ENCODE results near the gene FEZ2.

The FEZ2 gene

GRCh38 chr2:36594849-36595248 lies 3.1 kb downstream of the FEZ2 start:
- TF ChIP-seq CTCF (IDR thresholded peaks at IDR 0.05; ENCODE audit: extremely low read depth, insufficient read depth, missing control alignments) = no peak
- DNase-seq (ENCODE audit: low spot score) = no peak
- in situ Hi-C loops (cut with MboI; ENCODE audit: low pct_unique_long_range_greater_than_20kb, low sequenced_read_pairs, unreplicated experiment) = no loop called here

DNA sequence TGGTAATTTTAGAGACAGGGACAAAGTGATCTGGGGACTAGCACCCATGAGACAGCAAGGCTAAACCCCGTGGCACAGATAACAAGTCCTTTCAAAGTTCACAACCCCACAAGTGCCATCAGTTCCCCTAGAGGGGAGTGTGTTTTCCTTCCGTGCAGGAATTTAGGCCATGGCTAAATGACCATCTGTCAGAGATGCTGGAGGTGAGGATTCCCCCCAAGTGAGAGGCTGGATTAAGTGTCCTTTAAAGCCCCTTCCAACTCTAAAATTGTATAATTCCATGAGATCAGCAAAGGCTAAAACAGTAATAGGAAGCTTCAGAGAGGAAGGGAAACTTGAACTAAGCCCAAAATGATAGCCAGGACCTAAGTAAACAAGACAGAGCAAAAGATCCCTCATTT lies 8.7 kb downstream of the FEZ2 start:
- in situ Hi-C loops (cut with MboI; ENCODE audit: low pct_unique_long_range_greater_than_20kb, low sequenced_read_pairs, unreplicated experiment) = no loop called here
- no peak for DNase-seq (ENCODE audit: low spot score)
- no peak for TF ChIP-seq CTCF (IDR thresholded peaks at IDR 0.05; ENCODE audit: extremely low read depth, insufficient read depth, missing control alignments)

DNA sequence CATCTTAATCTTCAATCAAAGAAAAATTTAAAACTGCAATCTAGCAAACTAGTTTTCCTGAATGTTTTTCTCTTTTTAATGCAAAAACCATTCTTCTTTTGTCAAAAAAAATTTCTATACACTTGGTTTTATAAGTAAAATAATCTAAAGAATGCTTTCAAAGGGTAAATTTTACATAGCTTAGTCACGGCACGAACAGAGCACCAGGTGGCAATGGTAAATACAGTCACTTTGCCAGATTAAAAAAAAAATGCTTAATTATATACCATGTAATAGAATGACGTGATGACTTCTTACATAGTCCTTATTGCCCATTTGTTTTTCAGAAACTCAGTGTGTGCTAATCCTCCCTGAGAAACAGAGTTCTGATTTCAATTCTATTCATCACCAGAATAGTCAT lies 10.4 kb downstream of the FEZ2 start:
- TF ChIP-seq CTCF (IDR thresholded peaks at IDR 0.05; ENCODE audit: extremely low read depth, insufficient read depth, missing control alignments) = no peak

GRCh38 chr2:36587101-36587500 lies 10.9 kb downstream of the FEZ2 start:
- no peak for TF ChIP-seq CTCF (IDR thresholded peaks at IDR 0.05; ENCODE audit: extremely low read depth, insufficient read depth, missing control alignments)
- no peak for DNase-seq (ENCODE audit: low spot score)
- in situ Hi-C loops (cut with MboI; ENCODE audit: low pct_unique_long_range_greater_than_20kb, low sequenced_read_pairs, unreplicated experiment) = no loop called here

More for the DNA sequence above, 10.4 kb downstream of the FEZ2 start:
- no peak for DNase-seq (ENCODE audit: low spot score)
- in situ Hi-C loops (cut with MboI; ENCODE audit: low pct_unique_long_range_greater_than_20kb, low sequenced_read_pairs, unreplicated experiment) = no loop called here

- TF ChIP-seq CTCF (IDR thresholded peaks at IDR 0.05; ENCODE audit: extremely low read depth, insufficient read depth, missing control alignments) = no peak
- in situ Hi-C loops (cut with MboI; ENCODE audit: low pct_unique_long_range_greater_than_20kb, low sequenced_read_pairs, unreplicated experiment) = no loop called here
- no peak for DNase-seq (ENCODE audit: low spot score)
These were observed 11.3 kb downstream of the FEZ2 start for GRCh38 chr2:36586672-36587071.

GRCh38 chr2:36584148-36584794 lies 13.7 kb downstream of the FEZ2 start:
- no peak for DNase-seq (ENCODE audit: low spot score)
- in situ Hi-C loops (cut with MboI; ENCODE audit: low pct_unique_long_range_greater_than_20kb, low sequenced_read_pairs, unreplicated experiment) = no loop called here
- TF ChIP-seq CTCF (IDR thresholded peaks at IDR 0.05; ENCODE audit: extremely low read depth, insufficient read depth, missing control alignments) = no peak
